Thyroid gland (tissue), 4 donors: Measurements from ENCODE around the gene UBE2V1. TPM values are rescaled to one million over a fixed set of nuclear protein-coding genes. Genes with fewer than 3 reads are reported as not detected.
"Not testable (repeated sequence)": the region's sequence is repeated elsewhere in the genome, so short reads cannot be mapped to it uniquely, and the experiment has no call there.

Source experiments
- DNase-seq, 2 donors: peaks; one replicate each; pipeline ENCODE4 v3.0.0-alpha.2; 2019
- H3K27ac ChIP-seq, 3 donors: fragments of 200-600 bp; sonication (generic); 1 replicate in 2 of 3; 2 replicates in 1 of 3; pipeline ENCODE4 v1.5.1; 2016 to 2019; ENCODE audit warnings: mild to moderate bottlenecking in 1 of 3, moderate library complexity in 1 of 3
- H3K27me3 ChIP-seq: fragments of 200-600 bp; sonication (generic); one replicate; pipeline ENCODE4 v1.5.1; 2019
- H3K36me3 ChIP-seq, 2 donors: fragments of 200-600 bp; sonication (generic); one replicate each; pipeline ENCODE4 v1.5.1; 2016 to 2019
- H3K4me1 ChIP-seq, 2 donors: fragments of 200-600 bp; sonication (generic); one replicate each; pipeline ENCODE4 v1.5.1; 2017 to 2019
- H3K4me3 ChIP-seq, 3 donors: fragments of 200-600 bp; sonication (generic); replicated peaks in 1 of 3; 1 replicate in 2 of 3; 2 replicates in 1 of 3; pipeline ENCODE4 v1.5.1; 2016; ENCODE audit warnings: mild to moderate bottlenecking in 1 of 3
- H3K9me3 ChIP-seq: fragments of 200-600 bp; sonication (generic); one replicate; pipeline ENCODE4 v1.5.1; 2017
- CTCF ChIP-seq, 6 experiments: fragments of 200-600 bp in 3 of 6; fragments of 450-650 bp in 3 of 6; sonication (generic) in 3 of 6; IDR thresholded peaks; one replicate each; pipeline ENCODE4 v1.5.1; 2016 to 2019; ENCODE audit warnings: antibody characterized with exemption in 6 of 6, mild to moderate bottlenecking in 2 of 6, inconsistent platforms in 1 of 6, moderate library complexity in 1 of 6
- POLR2A ChIP-seq, 2 donors: fragments of 450-650 bp; IDR thresholded peaks; one replicate each; pipeline ENCODE4 v1.6.1; 2017; ENCODE audit warnings: antibody characterized with exemption in 2 of 2, mild to moderate bottlenecking in 2 of 2, moderate library complexity in 1 of 2
- WGBS, 2 donors: methylation state at CpG; one replicate each; pipeline ENCODE4 v1.1.5; 2017; 5-methylcytosine and 5-hydroxymethylcytosine counted together
- intact Hi-C: fragments of 100-400 bp; cut with DNase I; formaldehyde crosslinking; loops from one replicate; pipeline ENCODE4 v1.15.1; 2023
- total RNA-seq, 4 donors: library from RNA; depleted of rRNA; stranded (reverse); fragments of >200 nt; gene quantifications; one replicate each; pipeline ENCODE4 v1.2.3, GENCODE V29; 2016

Gene UBE2V1
- total RNA-seq, 4 donors from 2014 or later: 77.3 to 110 (median 92.3) TPM

- peaks cover 12 to 31% of the 10 kb centered on the region in 2 donors for H3K4me1 ChIP-seq
- intact Hi-C loops: no loop called here
- H3K4me3 ChIP-seq: no peak overlapping the region
- no peaks in the 10 kb centered on the region for H3K27me3 ChIP-seq
- WGBS, 2 donors: 92 to 93% methylated on average over 11 to 15 of the region's 15 CpGs
- H3K9me3 ChIP-seq: no peaks in the 10 kb centered on the region
- H3K27ac ChIP-seq: peak overlapping the region; percentile 39 to 61 (median 48)
- H3K36me3 ChIP-seq: peaks cover under 1 to 9% of the 10 kb centered on the region in 2 donors
- DNase-seq: no peak
- TF ChIP-seq CTCF (IDR thresholded peaks at IDR 0.05) (no peak), POLR2A (IDR thresholded peaks at IDR 0.05) (no peak)
Measured at GRCh38 chr20:50136822-50137599, 24.1 kb upstream of the UBE2V1 start.

- intact Hi-C loops, H3K9me3 ChIP-seq, DNase-seq, H3K27me3 ChIP-seq, H3K4me3 ChIP-seq, H3K27ac ChIP-seq, H3K36me3 ChIP-seq: not testable (repeated sequence)
- 88 to 93% methylated on average over 7 of the region's 7 CpGs for WGBS, 2 donors
- H3K4me1 ChIP-seq: peaks cover 12 to 31% of the 10 kb centered on the region in 2 donors
Measured at GRCh38 chr20:50135157-50135556, 22.2 kb upstream of the UBE2V1 start.

- no peak for DNase-seq
- H3K4me1 ChIP-seq: peaks cover 12 to 19% of the 10 kb centered on the region in 2 donors
- intact Hi-C loops: no loop called here
- H3K9me3 ChIP-seq: no peaks in the 10 kb centered on the region
- no peak for TF ChIP-seq CTCF (IDR thresholded peaks at IDR 0.05)
- TF ChIP-seq POLR2A (IDR thresholded peaks at IDR 0.05): no peak
- no peak overlapping the region for H3K4me3 ChIP-seq
- H3K27ac ChIP-seq: no peak overlapping the region
- peaks cover 9 to 11% of the 10 kb centered on the region in 2 donors for H3K36me3 ChIP-seq
- 88 to 91% methylated on average over 9 of the region's 9 CpGs for WGBS, 2 donors
- no peaks in the 10 kb centered on the region for H3K27me3 ChIP-seq
Measured at GRCh38 chr20:50133474-50134217, 20.7 kb upstream of the UBE2V1 start.

GRCh38 chr20:50133041-50133440 is 20.1 kb upstream of the UBE2V1 start:
- TF ChIP-seq POLR2A (IDR thresholded peaks at IDR 0.05): no peak
- TF ChIP-seq CTCF (IDR thresholded peaks at IDR 0.05): no peak
- H3K27ac ChIP-seq: no peak overlapping the region
- intact Hi-C loops: no loop called here
- WGBS, 2 donors: 97 to 100% methylated on average over 3 to 6 of the region's 6 CpGs
- peaks cover 6 to 12% of the 10 kb centered on the region in 2 donors for H3K4me1 ChIP-seq
- peaks cover 15 to 17% of the 10 kb centered on the region in 2 donors for H3K36me3 ChIP-seq
- DNase-seq: no peak
- no peaks in the 10 kb centered on the region for H3K9me3 ChIP-seq
- H3K27me3 ChIP-seq: no peaks in the 10 kb centered on the region
- no peak overlapping the region for H3K4me3 ChIP-seq

GRCh38 chr20:50130995-50131394 is 18.0 kb upstream of the UBE2V1 start:
- Histone ChIP-seq H3K27me3 (no peaks in the 10 kb centered on the region), H3K36me3 (peaks cover 23 to 24% of the 10 kb centered on the region in 2 donors), H3K27ac (peak overlapping the region in 1 of 3 donors; percentile 15), H3K4me3 (no peak overlapping the region), H3K4me1 (no peaks in the 10 kb centered on the region), H3K9me3 (no peaks in the 10 kb centered on the region)
- TF ChIP-seq POLR2A (IDR thresholded peaks at IDR 0.05) (no peak), CTCF (IDR thresholded peaks at IDR 0.05) (no peak)
- peak in 1 of 2 donors; percentile 42 for DNase-seq
- intact Hi-C loops: no loop called here
- 84 to 86% methylated on average over 4 of the region's 4 CpGs for WGBS, 2 donors
